ENCODE measurements around the gene RSPO4.

DNA sequence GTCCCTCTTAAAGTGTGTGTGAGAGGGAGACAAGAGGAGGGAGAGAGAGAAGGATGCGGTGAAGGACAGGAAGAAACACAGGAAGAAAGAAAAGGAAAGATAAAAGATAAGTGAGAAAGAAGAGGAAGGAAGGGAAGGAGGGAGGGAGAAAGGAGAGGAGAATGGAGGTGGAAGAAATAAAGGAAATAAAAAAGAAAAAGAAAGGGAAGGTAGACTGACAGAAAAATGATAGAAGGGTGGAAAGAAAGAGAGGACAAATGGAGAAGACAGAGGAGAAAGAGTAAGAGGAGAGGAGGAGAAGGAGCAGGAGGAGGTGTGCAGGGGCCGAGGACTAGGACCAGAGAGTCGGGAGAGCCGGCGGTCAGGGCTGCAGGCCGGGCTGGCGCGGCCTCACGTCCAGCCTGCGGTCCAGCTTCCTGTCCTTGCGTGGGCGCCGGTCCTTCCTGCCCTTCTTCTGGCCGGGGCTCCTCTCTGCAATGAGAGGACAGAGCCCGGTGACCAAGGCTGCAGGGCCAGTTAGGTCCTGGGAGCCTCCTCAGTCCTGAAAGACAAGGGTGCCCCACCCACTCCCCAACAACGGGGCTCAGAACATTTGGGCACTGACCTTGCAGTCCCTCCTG is 42.0 kb downstream of the RSPO4 start:
- TF ChIP-seq GATA1 (IDR thresholded peaks at IDR 0.05; ENCODE audit: low read depth, low read length) (no peak), POLR2A (IDR thresholded peaks at IDR 0.05; ENCODE audit: low read length) (no peak)
